ENCODE results near the gene CCNJL.

GRCh38 chr5:160349249-160349934 lies 37.0 kb upstream of the CCNJL start:
- TF ChIP-seq, protein P1, sequence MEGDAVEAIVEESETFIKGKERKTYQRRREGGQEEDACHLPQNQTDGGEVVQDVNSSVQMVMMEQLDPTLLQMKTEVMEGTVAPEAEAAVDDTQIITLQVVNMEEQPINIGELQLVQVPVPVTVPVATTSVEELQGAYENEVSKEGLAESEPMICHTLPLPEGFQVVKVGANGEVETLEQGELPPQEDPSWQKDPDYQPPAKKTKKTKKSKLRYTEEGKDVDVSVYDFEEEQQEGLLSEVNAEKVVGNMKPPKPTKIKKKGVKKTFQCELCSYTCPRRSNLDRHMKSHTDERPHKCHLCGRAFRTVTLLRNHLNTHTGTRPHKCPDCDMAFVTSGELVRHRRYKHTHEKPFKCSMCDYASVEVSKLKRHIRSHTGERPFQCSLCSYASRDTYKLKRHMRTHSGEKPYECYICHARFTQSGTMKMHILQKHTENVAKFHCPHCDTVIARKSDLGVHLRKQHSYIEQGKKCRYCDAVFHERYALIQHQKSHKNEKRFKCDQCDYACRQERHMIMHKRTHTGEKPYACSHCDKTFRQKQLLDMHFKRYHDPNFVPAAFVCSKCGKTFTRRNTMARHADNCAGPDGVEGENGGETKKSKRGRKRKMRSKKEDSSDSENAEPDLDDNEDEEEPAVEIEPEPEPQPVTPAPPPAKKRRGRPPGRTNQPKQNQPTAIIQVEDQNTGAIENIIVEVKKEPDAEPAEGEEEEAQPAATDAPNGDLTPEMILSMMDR (conservative IDR thresholded peaks at IDR 0.05; ENCODE audit: low read depth in 2 of 2) = no peak
- TF ChIP-seq POLR2AphosphoS5 (IDR thresholded peaks at IDR 0.05; ENCODE audit: low read depth) (no peak), EZH2 (IDR thresholded peaks at IDR 0.05; ENCODE audit: low read depth, unreplicated experiment) (no peak), EZH2phosphoT487 (IDR thresholded peaks at IDR 0.05; ENCODE audit: unreplicated experiment) (no peak), CREB1 (CRISPR knock-in tag; IDR thresholded peaks at IDR 0.05; ENCODE audit: low read depth) (no peak), NANOG (IDR thresholded peaks at IDR 0.05; ENCODE audit: borderline replicate concordance) (no peak), ZNF114 (CRISPR knock-in tag; IDR thresholded peaks at IDR 0.05) (no peak), ZNF331 (CRISPR knock-in tag; IDR thresholded peaks at IDR 0.05; ENCODE audit: low read depth) (no peak), JUNB (IDR thresholded peaks at IDR 0.05; ENCODE audit: unreplicated experiment) (no peak), STAT1 (IDR thresholded peaks at IDR 0.05; ENCODE audit: unreplicated experiment) (no peak)
- TF ChIP-seq, protein P2, sequence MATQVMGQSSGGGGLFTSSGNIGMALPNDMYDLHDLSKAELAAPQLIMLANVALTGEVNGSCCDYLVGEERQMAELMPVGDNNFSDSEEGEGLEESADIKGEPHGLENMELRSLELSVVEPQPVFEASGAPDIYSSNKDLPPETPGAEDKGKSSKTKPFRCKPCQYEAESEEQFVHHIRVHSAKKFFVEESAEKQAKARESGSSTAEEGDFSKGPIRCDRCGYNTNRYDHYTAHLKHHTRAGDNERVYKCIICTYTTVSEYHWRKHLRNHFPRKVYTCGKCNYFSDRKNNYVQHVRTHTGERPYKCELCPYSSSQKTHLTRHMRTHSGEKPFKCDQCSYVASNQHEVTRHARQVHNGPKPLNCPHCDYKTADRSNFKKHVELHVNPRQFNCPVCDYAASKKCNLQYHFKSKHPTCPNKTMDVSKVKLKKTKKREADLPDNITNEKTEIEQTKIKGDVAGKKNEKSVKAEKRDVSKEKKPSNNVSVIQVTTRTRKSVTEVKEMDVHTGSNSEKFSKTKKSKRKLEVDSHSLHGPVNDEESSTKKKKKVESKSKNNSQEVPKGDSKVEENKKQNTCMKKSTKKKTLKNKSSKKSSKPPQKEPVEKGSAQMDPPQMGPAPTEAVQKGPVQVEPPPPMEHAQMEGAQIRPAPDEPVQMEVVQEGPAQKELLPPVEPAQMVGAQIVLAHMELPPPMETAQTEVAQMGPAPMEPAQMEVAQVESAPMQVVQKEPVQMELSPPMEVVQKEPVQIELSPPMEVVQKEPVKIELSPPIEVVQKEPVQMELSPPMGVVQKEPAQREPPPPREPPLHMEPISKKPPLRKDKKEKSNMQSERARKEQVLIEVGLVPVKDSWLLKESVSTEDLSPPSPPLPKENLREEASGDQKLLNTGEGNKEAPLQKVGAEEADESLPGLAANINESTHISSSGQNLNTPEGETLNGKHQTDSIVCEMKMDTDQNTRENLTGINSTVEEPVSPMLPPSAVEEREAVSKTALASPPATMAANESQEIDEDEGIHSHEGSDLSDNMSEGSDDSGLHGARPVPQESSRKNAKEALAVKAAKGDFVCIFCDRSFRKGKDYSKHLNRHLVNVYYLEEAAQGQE (IDR thresholded peaks at IDR 0.05; ENCODE audit: unreplicated experiment) = no peak
- TF ChIP-seq, protein P3, sequence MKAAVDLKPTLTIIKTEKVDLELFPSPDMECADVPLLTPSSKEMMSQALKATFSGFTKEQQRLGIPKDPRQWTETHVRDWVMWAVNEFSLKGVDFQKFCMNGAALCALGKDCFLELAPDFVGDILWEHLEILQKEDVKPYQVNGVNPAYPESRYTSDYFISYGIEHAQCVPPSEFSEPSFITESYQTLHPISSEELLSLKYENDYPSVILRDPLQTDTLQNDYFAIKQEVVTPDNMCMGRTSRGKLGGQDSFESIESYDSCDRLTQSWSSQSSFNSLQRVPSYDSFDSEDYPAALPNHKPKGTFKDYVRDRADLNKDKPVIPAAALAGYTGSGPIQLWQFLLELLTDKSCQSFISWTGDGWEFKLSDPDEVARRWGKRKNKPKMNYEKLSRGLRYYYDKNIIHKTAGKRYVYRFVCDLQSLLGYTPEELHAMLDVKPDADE (IDR thresholded peaks at IDR 0.05) = no peak
